ENCODE data around the gene LURAP1L.

LURAP1L gene, protein sequence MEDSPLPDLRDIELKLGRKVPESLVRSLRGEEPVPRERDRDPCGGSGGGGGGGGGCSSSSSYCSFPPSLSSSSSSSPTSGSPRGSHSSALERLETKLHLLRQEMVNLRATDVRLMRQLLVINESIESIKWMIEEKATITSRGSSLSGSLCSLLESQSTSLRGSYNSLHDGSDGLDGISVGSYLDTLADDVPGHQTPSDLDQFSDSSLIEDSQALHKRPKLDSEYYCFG

GRCh38 chr9:12774861-12775678 lies at the start of gene LURAP1L:
LURAP1L (plus strand) TSS chr9:12775020; CDS start chr9:12775716, 696 bp downstream.
- DNase-seq (ENCODE audit: low spot score) = peak; percentile 48

DNA sequence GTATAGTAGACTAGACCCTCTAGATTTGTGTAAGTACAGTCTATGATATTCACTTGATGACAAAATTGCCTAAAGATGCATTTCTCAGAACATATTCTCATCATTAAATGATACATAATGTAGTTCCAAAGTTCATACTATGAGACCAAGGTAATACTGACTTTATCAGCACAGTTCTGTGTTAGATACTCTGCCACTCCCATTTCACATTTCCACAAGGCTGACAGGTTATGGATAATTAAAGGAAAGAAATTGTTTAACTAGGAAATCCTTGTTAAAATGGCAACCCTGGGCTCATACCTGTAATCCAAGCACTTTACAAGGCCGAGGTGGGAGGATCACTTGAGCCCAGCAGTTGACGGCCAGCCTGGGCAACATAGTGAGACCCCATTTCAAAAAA lies 48.0 kb upstream of the LURAP1L start:
- no peak for DNase-seq (ENCODE audit: low spot score)

GRCh38 chr9:12730198-12730597 lies 44.6 kb upstream of the LURAP1L start:
- no peak for DNase-seq (ENCODE audit: low spot score)

GRCh38 chr9:12730927-12731326 lies 43.9 kb upstream of the LURAP1L start:
- DNase-seq (ENCODE audit: low spot score) = no peak

- DNase-seq (ENCODE audit: low spot score) = no peak
Measured at GRCh38 chr9:12732971-12733370, 41.8 kb upstream of the LURAP1L start.

DNA sequence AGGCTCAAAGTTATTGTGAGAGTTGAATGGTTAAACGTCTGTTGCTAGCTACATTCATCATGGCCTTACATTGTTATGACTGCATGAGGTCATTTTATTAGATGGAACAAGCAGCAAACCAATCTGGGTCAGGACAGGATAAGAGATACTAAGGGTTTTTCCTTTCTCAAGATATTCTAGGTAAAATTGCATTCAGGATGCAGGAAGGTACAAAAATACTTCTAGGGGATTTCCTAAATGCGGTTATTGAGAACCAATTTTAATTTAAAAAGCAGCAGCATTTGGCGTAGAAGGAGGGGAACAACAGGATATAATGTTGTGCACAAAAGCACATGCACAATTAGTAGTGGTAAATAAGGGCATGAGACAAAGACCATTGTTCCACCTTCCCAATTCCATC lies 39.2 kb upstream of the LURAP1L start:
- DNase-seq (ENCODE audit: low spot score) = no peak

GRCh38 chr9:12737871-12738270 lies 36.9 kb upstream of the LURAP1L start:
- no peak for DNase-seq (ENCODE audit: low spot score)

- no peak for DNase-seq (ENCODE audit: low spot score)
Measured at GRCh38 chr9:12739014-12739652, 35.7 kb upstream of the LURAP1L start.

GRCh38 chr9:12740845-12741244 lies 34.0 kb upstream of the LURAP1L start:
- DNase-seq (ENCODE audit: low spot score) = no peak

- no peak for DNase-seq (ENCODE audit: low spot score)
Measured at GRCh38 chr9:12748016-12748415, 26.8 kb upstream of the LURAP1L start.

- DNase-seq (ENCODE audit: low spot score) = no peak
Measured at GRCh38 chr9:12748954-12749353, 25.9 kb upstream of the LURAP1L start.

- DNase-seq (ENCODE audit: low spot score) = no peak
Measured at GRCh38 chr9:12753931-12754330, 20.9 kb upstream of the LURAP1L start.

DNA sequence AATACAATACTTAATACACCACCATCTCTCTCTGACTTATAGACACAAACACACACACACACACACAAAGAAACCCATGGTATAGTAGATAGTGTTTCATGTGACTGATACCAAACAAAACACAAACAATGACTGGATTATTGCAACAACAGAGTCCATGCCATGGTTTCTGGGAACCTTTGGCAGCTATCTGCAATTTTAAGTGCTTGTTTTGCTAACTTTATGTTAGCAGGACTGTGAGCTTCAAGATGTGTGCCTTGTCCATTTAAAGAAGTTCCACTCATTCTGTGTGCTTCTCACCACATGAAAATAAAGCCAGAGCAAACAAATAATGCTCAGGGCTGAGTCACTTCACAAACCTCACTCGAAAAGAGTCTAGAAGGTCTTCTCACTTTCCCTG lies 15.1 kb upstream of the LURAP1L start:
- DNase-seq (ENCODE audit: low spot score) = no peak

DNA sequence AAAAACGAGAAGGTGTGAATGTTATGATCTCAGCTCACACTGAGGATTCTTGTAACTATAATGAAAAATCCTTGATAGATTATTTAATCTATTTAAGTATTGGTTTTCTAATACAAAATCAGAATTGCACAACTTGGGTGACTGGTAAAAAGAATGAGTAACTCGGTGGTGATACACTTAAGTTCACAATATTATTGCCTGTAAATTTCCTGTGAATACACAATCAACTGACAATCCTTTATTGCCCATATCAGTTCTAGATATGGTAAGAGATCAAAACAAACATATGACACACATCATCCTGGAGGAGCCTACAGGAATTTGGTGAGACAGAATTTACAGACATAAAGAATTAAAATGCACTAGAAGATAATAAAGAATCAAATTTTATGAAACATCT lies 14.1 kb upstream of the LURAP1L start:
- DNase-seq (ENCODE audit: low spot score) = no peak

DNA sequence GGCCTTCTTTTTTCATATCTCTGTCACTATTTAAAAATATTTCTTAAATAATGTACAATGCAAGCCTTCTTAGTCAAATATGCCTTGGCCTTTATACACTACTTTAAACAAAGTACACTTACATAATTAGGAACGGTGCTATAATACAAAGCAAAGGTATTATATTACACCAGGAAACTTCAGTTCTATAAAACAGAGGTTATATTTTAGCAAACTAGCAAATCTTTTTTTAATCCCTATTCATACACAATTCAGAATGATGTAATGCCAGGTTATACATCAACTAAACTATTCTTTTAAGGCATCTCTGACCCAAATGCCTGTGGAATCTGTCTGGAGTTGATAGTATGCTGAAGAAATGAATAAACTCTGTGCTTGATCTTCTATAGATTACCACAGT lies 10.7 kb upstream of the LURAP1L start:
- DNase-seq (ENCODE audit: low spot score) = no peak

DNA sequence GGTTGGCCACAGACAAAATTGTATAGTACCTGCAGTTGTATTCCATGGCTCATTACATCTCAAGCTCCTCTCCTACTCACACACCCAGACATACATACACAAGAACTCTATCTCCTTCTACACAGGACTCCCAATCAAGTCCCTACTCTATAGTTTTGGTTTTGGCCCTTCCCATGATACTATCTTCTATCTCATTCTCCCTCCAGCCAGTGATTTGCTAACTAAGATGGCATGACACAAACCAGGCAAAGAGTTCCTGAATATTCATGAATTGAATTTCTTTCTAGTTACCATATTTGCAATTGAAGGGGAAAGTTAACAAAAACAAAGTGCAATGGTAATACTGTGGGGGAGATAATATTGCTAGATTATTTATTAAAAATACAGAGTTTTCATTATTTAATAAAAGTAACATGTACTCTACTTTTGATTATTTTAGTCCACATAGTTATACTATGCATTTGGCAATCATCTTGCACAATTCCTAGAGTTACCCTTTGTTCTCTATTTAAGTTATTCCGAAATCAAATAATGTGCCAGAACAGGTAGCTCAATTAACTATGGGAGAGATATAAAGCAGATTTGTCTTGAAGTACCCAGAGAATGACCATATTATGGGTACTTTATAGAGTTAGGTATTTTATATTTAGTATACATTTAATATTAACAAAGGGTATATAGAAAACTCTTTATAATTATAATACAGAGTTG lies 9.6 kb upstream of the LURAP1L start:
- DNase-seq (ENCODE audit: low spot score) = no peak

GRCh38 chr9:12766357-12766756 lies 8.5 kb upstream of the LURAP1L start:
- DNase-seq (ENCODE audit: low spot score) = no peak

- DNase-seq (ENCODE audit: low spot score) = no peak
Measured at GRCh38 chr9:12770261-12770660, 4.6 kb upstream of the LURAP1L start.

GRCh38 chr9:12771891-12772290 lies 2.9 kb upstream of the LURAP1L start:
- DNase-seq (ENCODE audit: low spot score) = no peak

DNA sequence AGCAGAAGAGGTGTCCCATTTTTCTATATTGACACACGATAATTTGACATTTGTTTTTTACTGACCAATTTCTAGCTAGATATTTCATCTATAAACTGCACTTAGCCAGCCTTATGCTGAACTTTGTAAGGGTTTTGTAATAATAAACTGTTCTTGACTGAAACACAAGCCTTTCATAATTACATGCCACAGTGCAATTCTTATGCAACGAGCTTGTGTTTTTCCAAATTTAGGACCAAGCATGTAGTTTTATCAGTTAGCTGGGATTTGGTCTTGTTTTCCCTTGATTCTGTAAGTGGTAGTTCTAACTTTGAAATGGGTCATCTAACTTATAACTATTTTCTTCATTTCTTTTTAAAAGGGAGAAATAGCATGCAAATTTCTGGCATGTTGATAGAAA lies 1.3 kb upstream of the LURAP1L start:
- DNase-seq (ENCODE audit: low spot score) = no peak

- DNase-seq (ENCODE audit: low spot score) = peak; percentile 83
Measured at GRCh38 chr9:12775679-12776512, 1.1 kb downstream of the LURAP1L start.
